GM21360 (cell line): Measurements from ENCODE around the gene SHE.
"Not testable (repeated sequence)": the region's sequence is repeated elsewhere in the genome, so short reads cannot be mapped to it uniquely, and the experiment has no call there.

Experiments used
- ATAC-seq: cut with Tn5 transposase; IDR thresholded peaks from one replicate; pipeline ENCODE4 v1.9.1; 2021; ENCODE audit warnings: mild to moderate bottlenecking, moderate library complexity; ENCODE audit not compliant: unreplicated experiment

The SHE gene

GRCh38 chr1:154502066-154502743, at the start of gene SHE, which contains the start of gene TDRD10:
Gene SHE (minus strand): TSS chr1:154502412. CDS start chr1:154502026, 386 bp downstream.
Gene TDRD10 (plus strand): TSS chr1:154502219. CDS start chr1:154506904, 4,685 bp downstream.
- ATAC-seq, result no peak

GRCh38 chr1:154551474-154551873, 49.3 kb upstream of the SHE start:
- no peak for ATAC-seq

GRCh38 chr1:154550657-154551056, 48.4 kb upstream of the SHE start:
- ATAC-seq, result no peak

- no peak for ATAC-seq
Observed at GRCh38 chr1:154550070-154550469, 47.9 kb upstream of the SHE start.

- no peak for ATAC-seq
Observed at GRCh38 chr1:154549202-154549770, 47.1 kb upstream of the SHE start.

- no peak for ATAC-seq
Observed at GRCh38 chr1:154548028-154548427, 45.8 kb upstream of the SHE start.

- no peak for ATAC-seq
Observed at GRCh38 chr1:154547105-154547732, 45.0 kb upstream of the SHE start.

GRCh38 chr1:154546264-154547063, 44.3 kb upstream of the SHE start:
- ATAC-seq, result no peak

GRCh38 chr1:154541231-154541630, 39.0 kb upstream of the SHE start:
- no peak for ATAC-seq

- no peak for ATAC-seq
Observed at GRCh38 chr1:154539486-154540483, 37.6 kb upstream of the SHE start.

- ATAC-seq, result no peak
Observed at GRCh38 chr1:154536570-154536969, 34.4 kb upstream of the SHE start.

GRCh38 chr1:154533952-154534844, 32.0 kb upstream of the SHE start:
- ATAC-seq, result no peak

GRCh38 chr1:154531950-154532349, 29.7 kb upstream of the SHE start:
- not testable (repeated sequence) for ATAC-seq

- no peak for ATAC-seq
Observed at GRCh38 chr1:154529308-154529707, 27.1 kb upstream of the SHE start.

- no peak for ATAC-seq
Observed at GRCh38 chr1:154527192-154527591, 25.0 kb upstream of the SHE start.

- no peak for ATAC-seq
Observed at GRCh38 chr1:154524881-154525280, 22.7 kb upstream of the SHE start.

- no peak for ATAC-seq
Observed at GRCh38 chr1:154521695-154522094, 19.5 kb upstream of the SHE start.

- no peak for ATAC-seq
Observed at GRCh38 chr1:154520333-154520732, 18.1 kb upstream of the SHE start.

GRCh38 chr1:154519591-154519991, 17.4 kb upstream of the SHE start:
- no peak for ATAC-seq
